HG02678 (cell line): ENCODE measurements around the gene SDC1.

ENCODE experiments used
- ATAC-seq: cut with Tn5 transposase; IDR thresholded peaks from one replicate; pipeline ENCODE4 v1.9.1; 2021; ENCODE audit warnings: mild to moderate bottlenecking, moderate library complexity; ENCODE audit not compliant: unreplicated experiment

Gene SDC1

GRCh38 chr2:20229322-20230113 lies 4.6 kb upstream of the SDC1 start:
- no peak for ATAC-seq

GRCh38 chr2:20227894-20228505 lies 3.1 kb upstream of the SDC1 start:
- no peak for ATAC-seq

- ATAC-seq = no peak
These were observed 1.2 kb upstream of the SDC1 start for GRCh38 chr2:20226152-20226545.

GRCh38 chr2:20225294-20226151 lies 593 bp upstream of the SDC1 start:
- ATAC-seq = peak; percentile 68

GRCh38 chr2:20224164-20224715 lies 690 bp downstream of the SDC1 start:
- peak; percentile 31 for ATAC-seq

GRCh38 chr2:20223407-20224163 lies 1.3 kb downstream of the SDC1 start:
- ATAC-seq = peak; percentile 20

GRCh38 chr2:20222769-20223406 lies 2.0 kb downstream of the SDC1 start:
- no peak for ATAC-seq

- no peak for ATAC-seq
These were observed 2.7 kb downstream of the SDC1 start for GRCh38 chr2:20222014-20222768.

- no peak for ATAC-seq
These were observed 3.4 kb downstream of the SDC1 start for GRCh38 chr2:20221555-20221973.

- no peak for ATAC-seq
These were observed 4.0 kb downstream of the SDC1 start for GRCh38 chr2:20220806-20221554.

- ATAC-seq = no peak
These were observed 5.1 kb downstream of the SDC1 start for GRCh38 chr2:20219763-20220380.

- ATAC-seq = no peak
These were observed 6.3 kb downstream of the SDC1 start for GRCh38 chr2:20218331-20219320.

- ATAC-seq = no peak
These were observed 7.6 kb downstream of the SDC1 start for GRCh38 chr2:20217041-20217970.

- ATAC-seq = no peak
These were observed 8.6 kb downstream of the SDC1 start for GRCh38 chr2:20216130-20217025.
